ENCODE results near the gene THAP8. TPM values are rescaled to one million over a fixed set of nuclear protein-coding genes. Genes with fewer than 3 reads are reported as not detected.

THAP8 gene, protein sequence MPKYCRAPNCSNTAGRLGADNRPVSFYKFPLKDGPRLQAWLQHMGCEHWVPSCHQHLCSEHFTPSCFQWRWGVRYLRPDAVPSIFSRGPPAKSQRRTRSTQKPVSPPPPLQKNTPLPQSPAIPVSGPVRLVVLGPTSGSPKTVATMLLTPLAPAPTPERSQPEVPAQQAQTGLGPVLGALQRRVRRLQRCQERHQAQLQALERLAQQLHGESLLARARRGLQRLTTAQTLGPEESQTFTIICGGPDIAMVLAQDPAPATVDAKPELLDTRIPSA
- 10.1 and 10.4 TPM in 2 replicates for total RNA-seq
- long read RNA-seq, transcript THAP8-201 (4 exons, 1,825 nt), result major isoform, 5 of 6 reads
- long read RNA-seq, partial matches to known transcripts, result 1 of 6 reads
- long read RNA-seq, other reads (novel, unspliced or antisense), result 0 of 6 reads

DNA sequence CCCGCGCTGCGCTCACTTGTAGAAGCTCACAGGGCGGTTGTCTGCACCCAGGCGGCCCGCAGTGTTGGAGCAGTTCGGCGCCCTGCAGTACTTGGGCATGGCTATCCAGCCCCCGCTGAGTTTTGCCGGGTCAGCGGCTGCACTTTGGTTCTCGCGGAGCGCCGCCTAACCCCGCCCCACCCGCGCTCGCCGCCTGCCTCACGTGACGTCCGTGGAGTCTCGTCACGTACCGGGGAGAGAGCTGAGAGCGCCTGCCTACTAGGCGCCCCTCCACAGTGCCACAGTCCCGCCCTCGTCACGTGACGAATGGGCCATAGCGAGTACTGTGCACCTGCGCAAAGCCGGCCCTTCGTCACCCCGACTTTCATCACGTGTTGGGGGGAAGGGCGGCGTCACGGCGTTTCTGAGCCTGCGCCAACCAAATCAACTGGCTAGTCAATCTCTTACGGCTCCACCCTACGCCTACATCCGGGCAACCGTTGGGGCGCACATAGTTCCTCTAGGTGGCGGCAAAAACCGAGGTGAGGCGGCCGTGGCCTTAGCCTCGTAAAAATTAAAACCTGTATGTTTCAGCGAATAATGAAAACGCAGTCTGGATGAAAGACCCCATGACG lies at the start of gene THAP8:
TSS of gene THAP8 (minus strand) at position 167 of the 614 bp plus-strand sequence. CDS start at position 99, 68 bp downstream.
- Mint-ChIP-seq H3K9me3 (ENCODE audit: low read depth) (no peaks in the 10 kb centered on the region), H3K4me1 (ENCODE audit: low read depth) (peaks cover 23% of the 10 kb centered on the region), H3K4me3 (ENCODE audit: low read depth) (peak within 1 kb of the TSS; percentile 97), H3K27ac (peak within 1 kb of the TSS; percentile 100), H3K36me3 (ENCODE audit: insufficient read depth) (no peaks in the 10 kb centered on the region), H3K27me3 (no peaks in the 10 kb centered on the region)
- DNase-seq (ENCODE audit: low spot score, unreplicated experiment), result peak; percentile 97
- TF ChIP-seq, protein P1, sequence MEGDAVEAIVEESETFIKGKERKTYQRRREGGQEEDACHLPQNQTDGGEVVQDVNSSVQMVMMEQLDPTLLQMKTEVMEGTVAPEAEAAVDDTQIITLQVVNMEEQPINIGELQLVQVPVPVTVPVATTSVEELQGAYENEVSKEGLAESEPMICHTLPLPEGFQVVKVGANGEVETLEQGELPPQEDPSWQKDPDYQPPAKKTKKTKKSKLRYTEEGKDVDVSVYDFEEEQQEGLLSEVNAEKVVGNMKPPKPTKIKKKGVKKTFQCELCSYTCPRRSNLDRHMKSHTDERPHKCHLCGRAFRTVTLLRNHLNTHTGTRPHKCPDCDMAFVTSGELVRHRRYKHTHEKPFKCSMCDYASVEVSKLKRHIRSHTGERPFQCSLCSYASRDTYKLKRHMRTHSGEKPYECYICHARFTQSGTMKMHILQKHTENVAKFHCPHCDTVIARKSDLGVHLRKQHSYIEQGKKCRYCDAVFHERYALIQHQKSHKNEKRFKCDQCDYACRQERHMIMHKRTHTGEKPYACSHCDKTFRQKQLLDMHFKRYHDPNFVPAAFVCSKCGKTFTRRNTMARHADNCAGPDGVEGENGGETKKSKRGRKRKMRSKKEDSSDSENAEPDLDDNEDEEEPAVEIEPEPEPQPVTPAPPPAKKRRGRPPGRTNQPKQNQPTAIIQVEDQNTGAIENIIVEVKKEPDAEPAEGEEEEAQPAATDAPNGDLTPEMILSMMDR (IDR thresholded peaks at IDR 0.05; ENCODE audit: unreplicated experiment), result peak; percentile 52

DNA sequence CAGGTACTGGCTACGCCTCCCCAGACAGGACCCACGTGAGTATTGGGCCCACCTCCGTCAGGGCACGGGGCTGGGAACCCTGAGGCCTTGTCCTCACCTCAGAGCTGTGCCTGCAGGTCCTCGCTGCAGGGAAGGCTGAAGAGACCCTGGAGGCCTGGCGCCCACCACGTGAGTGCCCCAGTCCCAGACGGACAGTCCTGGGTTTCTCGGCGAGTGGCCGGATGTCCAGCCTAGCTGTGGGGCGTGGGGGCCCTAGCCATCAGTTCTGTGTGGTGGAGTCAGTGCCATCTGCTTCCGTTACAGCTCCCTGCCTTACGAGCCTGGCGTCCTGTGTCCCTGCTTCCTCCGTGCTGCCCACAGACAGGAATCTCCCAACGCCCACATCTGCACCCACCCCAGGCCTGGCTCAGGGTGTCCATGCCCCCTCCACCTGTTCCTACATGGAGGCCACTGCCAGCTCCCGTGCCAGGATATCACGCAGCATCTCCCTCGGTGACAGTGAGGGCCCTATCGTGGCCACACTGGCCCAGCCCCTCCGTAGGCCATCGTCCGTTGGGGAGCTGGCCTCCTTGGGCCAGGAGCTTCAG lies 49.0 kb upstream of the THAP8 start:
- no peak for DNase-seq (ENCODE audit: low spot score, unreplicated experiment)
- Mint-ChIP-seq H3K4me3 (ENCODE audit: low read depth) (no peak overlapping the region), H3K27me3 (no peaks in the 10 kb centered on the region), H3K27ac (no peak overlapping the region), H3K4me1 (ENCODE audit: low read depth) (no peaks in the 10 kb centered on the region), H3K9me3 (ENCODE audit: low read depth) (no peaks in the 10 kb centered on the region), H3K36me3 (ENCODE audit: insufficient read depth) (peaks cover 2% of the 10 kb centered on the region)
- TF ChIP-seq, protein P1 (IDR thresholded peaks at IDR 0.05; ENCODE audit: unreplicated experiment), result no peak

DNA sequence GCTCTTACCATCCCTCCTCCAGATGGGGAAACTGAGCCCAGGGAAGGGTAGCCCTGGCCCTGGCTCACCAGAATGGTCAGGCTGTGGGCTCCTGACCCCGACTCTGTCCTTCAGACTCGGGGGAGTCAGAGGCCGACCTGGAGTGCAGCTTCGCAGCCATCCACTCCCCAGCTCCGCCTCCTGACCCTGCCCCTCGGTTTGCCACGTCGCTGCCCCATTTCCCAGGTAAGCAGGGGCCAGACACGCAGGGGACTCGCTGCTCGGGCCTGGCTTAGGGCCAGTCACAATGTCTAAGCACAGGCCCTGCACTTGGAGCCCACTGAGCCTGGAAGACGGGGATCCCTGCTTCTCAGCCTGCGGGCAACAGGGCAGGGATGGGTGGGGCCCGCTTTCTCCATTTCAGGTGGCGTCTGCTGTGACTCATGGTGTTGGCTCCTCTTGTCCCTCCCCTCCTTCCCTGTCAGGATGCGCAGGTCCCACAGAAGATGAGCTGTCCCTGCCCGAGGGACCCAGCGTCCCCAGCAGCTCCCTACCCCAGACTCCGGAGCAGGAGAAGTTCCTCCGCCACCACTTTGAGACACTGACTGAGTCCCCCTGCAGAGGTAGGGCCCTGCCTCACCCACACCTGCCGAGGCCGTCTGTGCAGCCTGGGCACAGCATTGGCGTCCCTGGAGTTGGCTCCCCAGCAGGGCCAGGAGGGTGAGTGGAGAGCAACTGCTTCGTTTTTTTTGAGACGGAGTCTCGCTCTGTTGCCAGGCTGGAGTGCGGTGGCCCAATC lies 47.7 kb upstream of the THAP8 start:
- no peak overlapping the region for H3K4me3 Mint-ChIP-seq (ENCODE audit: low read depth)
- no peak for DNase-seq (ENCODE audit: low spot score, unreplicated experiment)
- H3K4me1 Mint-ChIP-seq (ENCODE audit: low read depth), result no peaks in the 10 kb centered on the region
- TF ChIP-seq, protein P1 (IDR thresholded peaks at IDR 0.05; ENCODE audit: unreplicated experiment), result no peak
- no peaks in the 10 kb centered on the region for H3K27me3 Mint-ChIP-seq
- H3K27ac Mint-ChIP-seq, result no peak overlapping the region
- H3K36me3 Mint-ChIP-seq (ENCODE audit: insufficient read depth), result peaks cover 2% of the 10 kb centered on the region
- no peaks in the 10 kb centered on the region for H3K9me3 Mint-ChIP-seq (ENCODE audit: low read depth)

DNA sequence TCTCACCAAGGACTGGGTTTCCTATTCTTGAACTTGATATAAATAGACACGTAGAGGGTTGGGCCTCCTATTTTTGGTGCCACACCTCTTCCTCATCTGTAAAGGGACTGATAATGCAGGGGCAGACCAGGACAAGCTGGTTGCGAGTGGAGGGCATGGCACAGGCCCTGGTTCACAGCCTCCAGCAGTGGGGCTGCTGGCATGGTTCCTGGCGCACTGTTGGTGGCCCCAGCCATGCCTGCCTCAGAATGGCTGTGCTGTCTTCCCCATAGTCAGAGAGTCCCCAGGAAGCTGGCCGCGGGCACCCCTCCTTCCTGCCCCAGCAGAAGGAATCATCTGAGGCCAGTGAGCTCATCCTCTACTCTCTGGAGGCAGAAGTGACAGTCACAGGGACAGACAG lies 46.4 kb upstream of the THAP8 start:
- H3K4me3 Mint-ChIP-seq (ENCODE audit: low read depth), result no peak overlapping the region
- DNase-seq (ENCODE audit: low spot score, unreplicated experiment), result no peak
- TF ChIP-seq, protein P1 (IDR thresholded peaks at IDR 0.05; ENCODE audit: unreplicated experiment), result no peak
- H3K36me3 Mint-ChIP-seq (ENCODE audit: insufficient read depth), result no peaks in the 10 kb centered on the region
- H3K27me3 Mint-ChIP-seq, result no peaks in the 10 kb centered on the region
- H3K9me3 Mint-ChIP-seq (ENCODE audit: low read depth), result no peaks in the 10 kb centered on the region
- no peaks in the 10 kb centered on the region for H3K4me1 Mint-ChIP-seq (ENCODE audit: low read depth)
- H3K27ac Mint-ChIP-seq, result no peak overlapping the region

All from progenitor cell of endocrine pancreas (in vitro differentiated cells).